Keratinocyte (primary cell): Measurements from ENCODE around the gene AMACR. TPM values are rescaled to one million over a fixed set of nuclear protein-coding genes. Genes with fewer than 3 reads are reported as not detected.

Source experiments
- DNase-seq: peaks from one replicate; pipeline ENCODE4 v3.0.0-alpha.2; 2011; ENCODE audit warnings: low read depth, missing footprints, low spot score
- FAIRE-seq: peaks from 2 replicates; lab custom pipeline; 2011; peaks lifted over from hg19 to GRCh38; lab: Jason Lieb, UNC
- H2AFZ ChIP-seq: 2 replicates; pipeline ENCODE4 v1.6.0; 2012; ENCODE audit warnings: low read length, control low read depth, inconsistent platforms; ENCODE audit not compliant: control insufficient read depth
- H3K27ac ChIP-seq: 2 replicates; pipeline ENCODE4 v1.5.1; 2011; ENCODE audit warnings: low read length; ENCODE audit not compliant: control insufficient read depth, insufficient read depth
- H3K27me3 ChIP-seq: 3 replicates; pipeline ENCODE4 v1.6.0; 2011; ENCODE audit warnings: low read length; ENCODE audit not compliant: control insufficient read depth, insufficient read depth; ENCODE audit errors: extremely low read depth
- H3K36me3 ChIP-seq, 2 experiments: 2 replicates in 1 of 2; 3 replicates in 1 of 2; pipeline ENCODE4 v1.5.1; 2011; ENCODE audit warnings: low read length in 2 of 2, mild to moderate bottlenecking in 1 of 2; ENCODE audit not compliant: control insufficient read depth in 2 of 2, insufficient read depth in 2 of 2; ENCODE audit errors: extremely low read depth in 1 of 2
- H3K4me1 ChIP-seq: 3 replicates; pipeline ENCODE4 v1.5.1; 2011; ENCODE audit warnings: low read length; ENCODE audit not compliant: control insufficient read depth, insufficient read depth; ENCODE audit errors: extremely low read depth
- H3K4me2 ChIP-seq: 3 replicates; pipeline ENCODE4 v1.6.0; 2011; ENCODE audit warnings: low read depth, low read length; ENCODE audit not compliant: control insufficient read depth, insufficient read depth; ENCODE audit errors: extremely low read depth
- H3K4me3 ChIP-seq, 3 experiments: fragments of 200-600 bp in 1 of 3; sonication (generic) in 1 of 3; 2 replicates in 2 of 3; 3 replicates in 1 of 3; pipeline ENCODE4 v1.5.1; 2011 to 2016; ENCODE audit warnings: low read length in 3 of 3, mild to moderate bottlenecking in 3 of 3, control low read depth in 2 of 3, inconsistent platforms in 1 of 3, low read depth in 1 of 3, mixed read lengths in 1 of 3, mixed run types in 1 of 3, moderate library complexity in 1 of 3; ENCODE audit not compliant: control insufficient read depth in 2 of 3, insufficient read depth in 2 of 3; ENCODE audit errors: extremely low read depth in 1 of 3
- H3K79me2 ChIP-seq: 2 replicates; pipeline ENCODE4 v1.6.0; 2012; ENCODE audit warnings: low read length; ENCODE audit not compliant: control insufficient read depth, insufficient read depth
- H3K9ac ChIP-seq: 3 replicates; pipeline ENCODE4 v1.6.0; 2011; ENCODE audit warnings: low read length; ENCODE audit not compliant: control insufficient read depth, insufficient read depth; ENCODE audit errors: extremely low read depth
- H3K9me1 ChIP-seq: 3 replicates; pipeline ENCODE4 v1.6.0; 2011; ENCODE audit warnings: low read length; ENCODE audit not compliant: control insufficient read depth, insufficient read depth; ENCODE audit errors: extremely low read depth
- H3K9me3 ChIP-seq: 2 replicates; pipeline ENCODE4 v1.5.1; 2012; ENCODE audit warnings: low read depth, low read length; ENCODE audit not compliant: control insufficient read depth
- H4K20me1 ChIP-seq: 3 replicates; pipeline ENCODE4 v1.6.0; 2011; ENCODE audit warnings: low read length; ENCODE audit not compliant: control insufficient read depth, insufficient read depth; ENCODE audit errors: extremely low read depth
- CTCF ChIP-seq, 3 experiments: IDR thresholded peaks in 1 of 3; conservative IDR thresholded peaks in 1 of 3; optimal IDR thresholded peaks in 1 of 3; 2 replicates in 2 of 3; 3 replicates in 1 of 3; pipeline versions ENCODE3 to v1.5.1; 2011; ENCODE audit warnings: low read length in 3 of 3, mild to moderate bottlenecking in 3 of 3, moderate library complexity in 2 of 3, control low read depth in 1 of 3, inconsistent platforms in 1 of 3; ENCODE audit not compliant: insufficient read depth in 2 of 3; ENCODE audit errors: extremely low read depth in 1 of 3
- EZH2 ChIP-seq: IDR thresholded peaks from one replicate; pipeline ENCODE4 v1.6.1; 2012; ENCODE audit warnings: inconsistent platforms, mild to moderate bottlenecking, low read length, moderate library complexity
- dilution Hi-C: fragments of 300-500 bp; cut with MboI; formaldehyde crosslinking; loops from one replicate; pipeline ENCODE4 v1.7.0; 2020; ENCODE audit warnings: low sequenced_read_pairs; ENCODE audit not compliant: extremely low pct_ligation_motif_present
- polyA plus RNA-seq, 5 experiments: library from polyadenylated mRNA; depleted of rRNA in 3 of 5; stranded (reverse) in 3 of 5; stranded (forward) in 1 of 5; unstranded in 1 of 5; fragments of >200 nt; gene quantifications; 1 replicate in 1 of 5; 2 replicates in 3 of 5; 3 replicates in 1 of 5; pipeline versions ENCODE4 v1.2.1 to v1.2.3, GENCODE V29; 2011 to 2012; ENCODE audit warnings: missing spikeins in 2 of 5, low read depth in 1 of 5, low replicate concordance in 1 of 5

Gene AMACR
- polyA plus RNA-seq, 1 donor (not counting 4 experiments of a cell fraction or from before 2014, with no cell fraction given), result 20.3 TPM

- Histone ChIP-seq H3K4me2 (no peak overlapping the region), H2AFZ (no peak overlapping the region), H3K9me3 (no peaks in the 10 kb centered on the region), H3K4me3 (no peak overlapping the region), H3K9me1 (no peaks in the 10 kb centered on the region), H3K9ac (no peak overlapping the region), H3K79me2 (peaks cover 2% of the 10 kb centered on the region), H3K27me3 (no peaks in the 10 kb centered on the region), H3K27ac (no peak overlapping the region), H3K36me3 (peaks cover 5 to 11% of the 10 kb centered on the region in 2 experiments), H4K20me1 (no peaks in the 10 kb centered on the region), H3K4me1 (peaks cover 26% of the 10 kb centered on the region)
- TF ChIP-seq CTCF (optimal IDR thresholded peaks at IDR 0.05 in 1 of 3, IDR thresholded peaks at IDR 0.05 in 1 of 3, conservative IDR thresholded peaks at IDR 0.05 in 1 of 3; ENCODE audit: extremely low read depth in 1 of 3, insufficient read depth in 2 of 3, low read length in 3 of 3), result no peak
- TF ChIP-seq EZH2, result no peak
- dilution Hi-C loops, result no loop called here
- FAIRE-seq (no peak), DNase-seq (no peak)
Observed at GRCh38 chr5:34005211-34005610, 2.6 kb downstream of the AMACR start.

DNA sequence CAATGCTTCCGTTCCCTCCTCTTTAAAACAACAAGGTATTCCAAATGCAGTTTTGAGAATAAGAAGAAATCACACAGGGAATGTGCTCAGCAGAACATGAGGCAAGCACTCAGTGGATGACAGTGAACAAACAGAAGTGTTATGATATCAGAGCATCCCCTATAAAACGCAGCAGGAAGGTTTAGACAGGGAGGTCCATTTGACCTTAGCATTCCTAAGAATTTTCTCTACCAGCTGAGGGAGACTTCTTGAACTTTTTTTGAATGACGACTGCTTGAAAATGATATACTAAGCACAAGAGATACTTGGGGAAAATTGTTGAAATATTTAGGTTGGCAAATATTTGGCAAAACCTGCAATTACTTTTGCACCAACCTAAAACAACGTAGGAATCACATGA lies 3.9 kb downstream of the AMACR start:
- TF ChIP-seq EZH2 (no peak), CTCF (optimal IDR thresholded peaks at IDR 0.05 in 1 of 3, IDR thresholded peaks at IDR 0.05 in 1 of 3, conservative IDR thresholded peaks at IDR 0.05 in 1 of 3; ENCODE audit: extremely low read depth in 1 of 3, insufficient read depth in 2 of 3, low read length in 3 of 3) (no peak)
- dilution Hi-C loops, result no loop called here
- FAIRE-seq (no peak), DNase-seq (no peak)
- peaks cover 2% of the 10 kb centered on the region for H3K79me2 ChIP-seq
- no peaks in the 10 kb centered on the region for H3K27me3 ChIP-seq
- no peak overlapping the region for H3K27ac ChIP-seq
- H3K9me1 ChIP-seq, result no peaks in the 10 kb centered on the region
- no peak overlapping the region for H3K9ac ChIP-seq
- peaks cover 5 to 11% of the 10 kb centered on the region in 2 experiments for H3K36me3 ChIP-seq
- no peak overlapping the region for H3K4me3 ChIP-seq
- H3K4me1 ChIP-seq, result peaks cover 18% of the 10 kb centered on the region
- H2AFZ ChIP-seq, result no peak overlapping the region
- H3K9me3 ChIP-seq, result no peaks in the 10 kb centered on the region
- no peaks in the 10 kb centered on the region for H4K20me1 ChIP-seq
- H3K4me2 ChIP-seq, result no peak overlapping the region
